Suppressor macrophage treated with lipopolysaccharide for 4 hours (primary cell): ENCODE data around the gene UQCC3.
"Not testable (repeated sequence)": the region's sequence is repeated elsewhere in the genome, so short reads cannot be mapped to it uniquely, and the experiment has no call there.

Experiments used
- DNase-seq: peaks from one replicate; pipeline ENCODE4 v3.0.0-alpha.2; 2020

Gene UQCC3

GRCh38 chr11:62665599-62666258 lies 5.7 kb upstream of the UQCC3 start:
- DNase-seq = peak; percentile 60

GRCh38 chr11:62666259-62666926 lies 5.1 kb upstream of the UQCC3 start:
- DNase-seq = no peak

GRCh38 chr11:62667460-62667859 lies 4.0 kb upstream of the UQCC3 start:
- no peak for DNase-seq

GRCh38 chr11:62669420-62670161 lies 1.9 kb upstream of the UQCC3 start:
- DNase-seq = no peak

- DNase-seq = no peak
These were observed 251 bp upstream of the UQCC3 start for GRCh38 chr11:62671236-62671607.

- DNase-seq = no peak
These were observed 1.7 kb downstream of the UQCC3 start for GRCh38 chr11:62673196-62673525.

- DNase-seq = not testable (repeated sequence)
These were observed 3.9 kb downstream of the UQCC3 start for GRCh38 chr11:62675415-62675814.

- no peak for DNase-seq
These were observed 5.2 kb downstream of the UQCC3 start for GRCh38 chr11:62676698-62677097.

- DNase-seq = no peak
These were observed 5.7 kb downstream of the UQCC3 start for GRCh38 chr11:62677156-62677555.

- DNase-seq = no peak
These were observed 6.2 kb downstream of the UQCC3 start for GRCh38 chr11:62677714-62678113.

GRCh38 chr11:62678433-62678769 lies 6.9 kb downstream of the UQCC3 start:
- DNase-seq = no peak

- peak; percentile 94 for DNase-seq
These were observed 7.6 kb downstream of the UQCC3 start, which contains the start of gene UBXN1 for GRCh38 chr11:62678770-62679696. UBXN1 (minus strand) TSS chr11:62679073; CDS start chr11:62678923, 150 bp downstream.

- DNase-seq = peak; percentile 43
These were observed 9.4 kb downstream of the UQCC3 start for GRCh38 chr11:62680825-62681240.

GRCh38 chr11:62682518-62682917 lies 11.0 kb downstream of the UQCC3 start:
- no peak for DNase-seq

- no peak for DNase-seq
These were observed 16.3 kb downstream of the UQCC3 start for GRCh38 chr11:62687508-62688396.

GRCh38 chr11:62688491-62688890 lies 17.0 kb downstream of the UQCC3 start:
- DNase-seq = no peak

- DNase-seq = no peak
These were observed 18.1 kb downstream of the UQCC3 start, which contains the start of gene LRRN4CL for GRCh38 chr11:62689421-62690183. LRRN4CL (minus strand) TSS chr11:62689530; CDS start chr11:62688508, 1,022 bp downstream.

- DNase-seq = not testable (repeated sequence)
These were observed 22.2 kb downstream of the UQCC3 start for GRCh38 chr11:62693624-62694023.

GRCh38 chr11:62694455-62695167 lies 23.1 kb downstream of the UQCC3 start:
- peak; percentile 87 for DNase-seq

GRCh38 chr11:62702246-62702645 lies 30.8 kb downstream of the UQCC3 start:
- peak; percentile 93 for DNase-seq
